ENCODE data around the gene PUM2. TPM values are rescaled to one million over a fixed set of nuclear protein-coding genes. Genes with fewer than 3 reads are reported as not detected.

PUM2 gene
- total RNA-seq, 1 experiment from 2014 or later: 105 TPM

DNA sequence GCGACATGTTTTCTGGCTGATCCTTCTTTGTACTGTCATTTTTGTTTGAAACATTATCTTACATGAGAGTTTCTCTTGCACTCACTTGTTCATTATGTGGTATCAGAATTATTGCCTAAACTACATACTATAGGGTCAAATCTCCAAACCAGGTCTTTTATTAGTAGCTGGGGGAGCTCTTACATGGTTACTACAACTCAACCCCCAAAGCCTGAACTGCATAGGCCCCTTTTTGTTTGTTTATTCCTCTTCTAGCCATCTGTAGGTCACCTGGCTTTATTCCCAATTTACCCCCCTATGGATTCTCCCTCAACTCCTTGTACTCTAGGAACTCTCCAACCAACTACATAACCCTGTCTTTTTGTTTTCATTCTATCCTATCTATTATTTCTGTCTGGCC lies 46.7 kb downstream of the PUM2 start:
- H3K27me3 ChIP-seq (ENCODE audit: insufficient read depth, low read length): no peaks in the 10 kb centered on the region
- RAD21 ChIA-PET (ENCODE audit: low non-redundant PET in 1 of 2, low total read pairs in 2 of 2, uncharacterized antibody in 2 of 2, unreplicated experiment in 2 of 2): no interaction called here
- no peaks in the 10 kb centered on the region for H3K9me3 ChIP-seq (ENCODE audit: control insufficient read depth in 1 of 2, insufficient read depth in 1 of 2, low read depth in 1 of 2, low read length in 2 of 2)
- no TSS peak for BruUV-seq (replicated peaks)
- H4K20me1 ChIP-seq (ENCODE audit: insufficient read depth): peaks cover 22% of the 10 kb centered on the region; the same call in 1 of the 2 replicates
- peaks cover 18% of the 10 kb centered on the region in 2 experiments for H3K36me3 ChIP-seq (ENCODE audit: control insufficient read depth in 1 of 2, insufficient read depth in 2 of 2, low read length in 2 of 2)
- CTCF ChIA-PET: interaction anchor here (1.1 to 2.8 kb wide), 3 partner anchors 8 to 22 kb away, joined by 4 to 16 read pairs (median 5); no protein-coding TSS in a partner anchor
- TF ChIP-seq POLR2AphosphoS5 (IDR thresholded peaks at IDR 0.05; ENCODE audit: low read depth, low read length): no peak
- TF ChIP-seq TCF7L2 (IDR thresholded peaks at IDR 0.05; ENCODE audit: borderline replicate concordance, extremely low read depth, insufficient read depth, insufficient read length): no peak
- no peak for TF ChIP-seq EGR1 (IDR thresholded peaks at IDR 0.05; ENCODE audit: low read depth)
- no peak for TF ChIP-seq FOSL1 (IDR thresholded peaks at IDR 0.05; ENCODE audit: low read depth)
- TF ChIP-seq SIN3A (IDR thresholded peaks at IDR 0.05; ENCODE audit: low read depth): no peak
- TF ChIP-seq YY1 (IDR thresholded peaks at IDR 0.05; ENCODE audit: extremely low read depth, insufficient replicate concordance, low read depth, low read length): no peak
- no peak for TF ChIP-seq ELF1 (IDR thresholded peaks at IDR 0.05; ENCODE audit: borderline replicate concordance, low read depth)
- TF ChIP-seq ZFX (IDR thresholded peaks at IDR 0.05): no peak
- TF ChIP-seq CBX3 (IDR thresholded peaks at IDR 0.05; ENCODE audit: low read depth): no peak
- TF ChIP-seq, protein P1, sequence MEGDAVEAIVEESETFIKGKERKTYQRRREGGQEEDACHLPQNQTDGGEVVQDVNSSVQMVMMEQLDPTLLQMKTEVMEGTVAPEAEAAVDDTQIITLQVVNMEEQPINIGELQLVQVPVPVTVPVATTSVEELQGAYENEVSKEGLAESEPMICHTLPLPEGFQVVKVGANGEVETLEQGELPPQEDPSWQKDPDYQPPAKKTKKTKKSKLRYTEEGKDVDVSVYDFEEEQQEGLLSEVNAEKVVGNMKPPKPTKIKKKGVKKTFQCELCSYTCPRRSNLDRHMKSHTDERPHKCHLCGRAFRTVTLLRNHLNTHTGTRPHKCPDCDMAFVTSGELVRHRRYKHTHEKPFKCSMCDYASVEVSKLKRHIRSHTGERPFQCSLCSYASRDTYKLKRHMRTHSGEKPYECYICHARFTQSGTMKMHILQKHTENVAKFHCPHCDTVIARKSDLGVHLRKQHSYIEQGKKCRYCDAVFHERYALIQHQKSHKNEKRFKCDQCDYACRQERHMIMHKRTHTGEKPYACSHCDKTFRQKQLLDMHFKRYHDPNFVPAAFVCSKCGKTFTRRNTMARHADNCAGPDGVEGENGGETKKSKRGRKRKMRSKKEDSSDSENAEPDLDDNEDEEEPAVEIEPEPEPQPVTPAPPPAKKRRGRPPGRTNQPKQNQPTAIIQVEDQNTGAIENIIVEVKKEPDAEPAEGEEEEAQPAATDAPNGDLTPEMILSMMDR (IDR thresholded peaks at IDR 0.05 in 2 of 3, conservative IDR thresholded peaks at IDR 0.05 in 1 of 3; ENCODE audit: borderline replicate concordance in 1 of 3, insufficient read depth in 1 of 3, low read depth in 2 of 3, low read length in 2 of 3): no peak
- no peak for TF ChIP-seq CEBPB (IDR thresholded peaks at IDR 0.05; ENCODE audit: low read depth)
- intact Hi-C loops (cut with micrococcal nuclease): no loop called here
- ATAC-seq (no peak), DNase-seq (ENCODE audit: low read depth, low spot score) (no peak)
- no peak overlapping the region for H3K9ac ChIP-seq (ENCODE audit: low read length)
- H3K9me2 ChIP-seq (ENCODE audit: insufficient read depth): no peaks in the 10 kb centered on the region
- peaks cover 96% of the 10 kb centered on the region for H3K79me2 ChIP-seq (ENCODE audit: insufficient read depth, low read length)
- H3K4me3 ChIP-seq (replicated peaks in 1 of 2; ENCODE audit: low read depth in 1 of 2, low read length in 2 of 2): no peak overlapping the region
- POLR2A ChIA-PET: no interaction called here
- no peak overlapping the region for H2AFZ ChIP-seq (ENCODE audit: low read depth, low read length, poor library complexity, severe bottlenecking)
- peaks cover 0 to 4% of the 10 kb centered on the region in 2 experiments; a peak in 1 of 4 replicates for H3K4me1 ChIP-seq (ENCODE audit: control insufficient read depth in 1 of 2, insufficient read depth in 2 of 2, low read length in 2 of 2)
- H3K4me2 ChIP-seq (ENCODE audit: low read length): no peak overlapping the region
- H3K27ac ChIP-seq (ENCODE audit: low read depth, low read length): no peak overlapping the region

All from HCT116 (cell line).